Activated gamma-delta T cell treated with anti-CD3 and anti-CD28 coated beads, Interleukin-2, amount 50 U/mL, for 16 hours (primary cell): ENCODE results near the gene TINAG.

ENCODE experiments used
- DNase-seq: peaks from one replicate; pipeline ENCODE4 v3.0.0-alpha.2; 2020; ENCODE audit warnings: low read depth

Gene TINAG

GRCh38 chr6:54308289-54308985 is at the start of gene TINAG:
TINAG (plus strand) TSS chr6:54308441; CDS start chr6:54308551, 110 bp downstream.
- no peak for DNase-seq

GRCh38 chr6:54260025-54260424 is 48.2 kb upstream of the TINAG start:
- DNase-seq = no peak

- DNase-seq = no peak
Observed at GRCh38 chr6:54262499-54262898, 45.7 kb upstream of the TINAG start.

- DNase-seq = no peak
Observed at GRCh38 chr6:54262971-54263370, 45.3 kb upstream of the TINAG start.

- DNase-seq = no peak
Observed at GRCh38 chr6:54264581-54265272, 43.5 kb upstream of the TINAG start.

- no peak for DNase-seq
Observed at GRCh38 chr6:54266400-54266923, 41.8 kb upstream of the TINAG start.

GRCh38 chr6:54267798-54268197 is 40.4 kb upstream of the TINAG start:
- no peak for DNase-seq

- DNase-seq = no peak
Observed at GRCh38 chr6:54273214-54273820, 34.9 kb upstream of the TINAG start.

GRCh38 chr6:54274383-54274782 is 33.9 kb upstream of the TINAG start:
- no peak for DNase-seq

- no peak for DNase-seq
Observed at GRCh38 chr6:54282186-54282585, 26.1 kb upstream of the TINAG start.

GRCh38 chr6:54284161-54284860 is 23.9 kb upstream of the TINAG start:
- DNase-seq = no peak

- no peak for DNase-seq
Observed at GRCh38 chr6:54285595-54285994, 22.6 kb upstream of the TINAG start.

- no peak for DNase-seq
Observed at GRCh38 chr6:54286141-54286540, 22.1 kb upstream of the TINAG start.

GRCh38 chr6:54288474-54288873 is 19.8 kb upstream of the TINAG start:
- DNase-seq = no peak

GRCh38 chr6:54289426-54289825 is 18.8 kb upstream of the TINAG start:
- no peak for DNase-seq

GRCh38 chr6:54291146-54291545 is 17.1 kb upstream of the TINAG start:
- no peak for DNase-seq

- no peak for DNase-seq
Observed at GRCh38 chr6:54291738-54292137, 16.5 kb upstream of the TINAG start.

- DNase-seq = no peak
Observed at GRCh38 chr6:54294965-54295532, 13.2 kb upstream of the TINAG start.

GRCh38 chr6:54299542-54300269 is 8.5 kb upstream of the TINAG start:
- no peak for DNase-seq

GRCh38 chr6:54301770-54302169 is 6.5 kb upstream of the TINAG start:
- DNase-seq = no peak

- no peak for DNase-seq
Observed at GRCh38 chr6:54307439-54307910, 766 bp upstream of the TINAG start.
